GM18867 (cell line): ENCODE measurements around the gene C2CD3.

Source experiments
- ATAC-seq: cut with Tn5 transposase; IDR thresholded peaks from one replicate; pipeline ENCODE4 v1.9.1; 2021; ENCODE audit warnings: mild to moderate bottlenecking, moderate library complexity; ENCODE audit not compliant: unreplicated experiment

Gene C2CD3

DNA sequence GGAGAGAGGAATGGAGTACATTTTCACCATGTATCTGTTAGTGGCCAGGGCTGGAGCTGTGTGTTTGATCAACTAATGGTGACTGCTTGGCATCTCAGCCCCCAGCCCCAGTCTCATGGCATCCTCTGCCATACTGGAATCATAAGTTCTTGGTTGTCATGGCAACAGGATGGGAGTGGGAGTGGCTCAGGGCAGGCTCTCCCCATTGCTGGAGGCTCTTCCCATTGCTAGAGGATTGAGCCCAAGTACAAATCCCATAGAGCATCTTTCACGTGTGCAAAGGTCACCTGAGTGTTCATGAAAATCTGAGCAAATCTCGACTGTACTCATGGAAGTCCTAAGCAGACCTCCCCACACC lies 205.1 kb downstream of the C2CD3 start:
- no peak for ATAC-seq

DNA sequence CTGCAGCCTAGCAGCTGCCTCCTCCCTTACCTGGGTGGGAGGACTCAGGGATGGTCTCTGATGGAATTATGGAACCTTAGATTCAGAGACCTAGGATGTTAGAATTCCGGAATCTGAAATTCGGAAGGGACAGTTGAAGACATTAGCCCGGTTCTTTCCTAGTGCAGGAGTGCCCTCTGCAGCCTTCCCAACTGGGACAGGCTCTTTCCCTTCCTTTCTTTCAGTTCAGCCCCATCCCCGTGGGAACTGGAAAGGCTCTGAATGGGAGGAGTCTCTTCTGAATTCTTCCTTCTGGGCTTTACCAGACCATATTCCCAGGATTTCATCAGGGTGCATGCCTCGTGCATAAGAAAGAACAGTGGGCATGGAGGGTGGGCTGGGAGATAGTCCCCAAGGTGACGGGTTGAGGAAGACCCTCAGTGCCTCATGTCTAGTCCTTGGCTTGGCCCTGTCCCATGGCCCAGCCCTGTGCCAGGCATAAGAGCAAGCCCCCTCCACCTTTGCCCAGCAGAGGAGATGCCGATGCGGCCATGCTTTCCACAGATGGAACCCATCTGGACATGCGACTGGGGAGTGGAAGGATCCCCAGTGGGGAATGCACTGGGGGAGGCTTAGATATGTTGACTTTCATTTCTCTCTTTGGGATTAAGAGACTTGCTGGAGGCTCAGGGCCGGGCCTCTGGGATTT lies 205.6 kb downstream of the C2CD3 start:
- ATAC-seq = no peak

DNA sequence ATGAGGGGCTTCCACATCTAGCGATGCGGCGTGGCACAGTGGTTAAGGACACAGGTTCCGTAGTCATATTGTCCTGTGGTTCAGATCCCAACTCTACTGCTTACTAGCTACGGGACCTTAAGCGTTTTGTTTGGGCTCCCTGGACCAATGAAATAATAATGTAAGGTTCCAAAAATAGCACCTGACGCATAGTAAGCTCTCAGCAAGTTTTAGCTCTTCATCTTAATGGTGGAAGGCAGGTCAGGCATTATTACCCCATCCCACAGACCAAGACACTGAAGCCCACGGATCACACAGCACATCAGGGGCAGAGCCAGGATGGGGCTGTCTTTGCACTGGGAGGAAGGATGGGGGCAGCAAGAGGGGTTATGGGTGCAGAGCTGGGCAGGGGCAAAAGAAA lies 206.9 kb downstream of the C2CD3 start:
- no peak for ATAC-seq
